GM10248 (cell line): ENCODE data around the gene HEXIM1.

Experiments used
- CTCF ChIA-PET: fragments of 300-600 bp; sonication (Branson Sonifier 250); formaldehyde crosslinking; extraction: SDS; loops from one replicate; lab custom pipeline; 2021; ENCODE audit warnings: antibody characterized with exemption; lab: Yijun Ruan, JAX
- POLR2A ChIA-PET: fragments of 350-650 bp; sonication (Branson Sonifier 250); formaldehyde crosslinking; extraction: SDS; loops from one replicate; lab custom pipeline; 2020; ENCODE audit warnings: antibody characterized with exemption; lab: Yijun Ruan, JAX
- DNase-seq: peaks from one replicate; pipeline ENCODE4 v3.0.0; 2012; ENCODE audit errors: extremely low spot score
- CTCF ChIP-seq: IDR thresholded peaks from 2 replicates; pipeline ENCODE4 v1.5.1; 2012; ENCODE audit warnings: mild to moderate bottlenecking, low read depth; ENCODE audit errors: extremely low read depth, missing control alignments, control extremely low read depth

Gene HEXIM1

DNA sequence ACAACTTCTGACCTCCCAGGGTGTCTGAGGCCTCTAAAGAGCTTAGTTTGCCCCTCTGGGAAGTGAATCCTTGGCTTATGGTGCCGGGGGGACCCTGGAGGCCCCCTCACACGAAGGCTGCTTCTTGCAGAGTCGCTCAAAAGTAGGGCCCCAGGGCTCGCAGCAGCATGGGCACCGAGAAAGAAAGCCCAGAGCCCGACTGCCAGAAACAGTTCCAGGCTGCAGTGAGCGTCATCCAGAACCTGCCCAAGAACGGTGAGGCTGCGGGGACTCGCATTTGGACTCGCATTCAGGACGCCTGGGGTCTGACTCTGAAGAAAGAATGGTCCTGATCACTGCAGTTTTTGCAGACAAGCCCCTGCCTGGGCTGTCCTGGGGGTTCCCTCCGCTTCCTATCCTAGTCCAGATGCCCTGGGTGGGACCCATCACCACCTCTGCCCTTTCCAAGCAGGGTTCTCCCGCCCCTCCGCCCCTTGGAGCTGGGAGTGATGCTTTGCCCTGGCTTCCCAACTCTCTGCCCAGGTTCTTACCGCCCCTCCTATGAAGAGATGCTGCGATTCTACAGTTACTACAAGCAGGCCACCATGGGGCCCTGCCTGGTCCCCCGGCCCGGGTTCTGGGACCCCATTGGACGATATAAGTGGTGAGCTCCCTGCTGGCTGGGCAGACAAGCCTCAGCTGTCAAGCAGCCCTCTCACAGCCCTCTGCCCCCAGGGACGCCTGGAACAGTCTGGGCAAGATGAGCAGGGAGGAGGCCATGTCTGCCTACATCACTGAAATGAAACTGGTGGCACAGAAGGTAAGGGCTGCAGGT lies 12.1 kb upstream of the HEXIM1 start:
- CTCF ChIA-PET: interaction anchor here (0.6 to 13.5 kb wide), 114 partner anchors 8 to 716 kb away, joined by 3 to 316 read pairs (median 5); partner anchors contain the start of genes EFTUD2, GFAP, HEXIM1 and HEXIM2
- POLR2A ChIA-PET: interaction anchor here (0.7 to 1.9 kb wide), 5 partner anchors 8 to 26 kb away, joined by 3 to 48 read pairs (median 4); partner anchors contain the start of genes HEXIM1 and HEXIM2
- DNase-seq: no peak
- TF ChIP-seq CTCF: no peak

DNA sequence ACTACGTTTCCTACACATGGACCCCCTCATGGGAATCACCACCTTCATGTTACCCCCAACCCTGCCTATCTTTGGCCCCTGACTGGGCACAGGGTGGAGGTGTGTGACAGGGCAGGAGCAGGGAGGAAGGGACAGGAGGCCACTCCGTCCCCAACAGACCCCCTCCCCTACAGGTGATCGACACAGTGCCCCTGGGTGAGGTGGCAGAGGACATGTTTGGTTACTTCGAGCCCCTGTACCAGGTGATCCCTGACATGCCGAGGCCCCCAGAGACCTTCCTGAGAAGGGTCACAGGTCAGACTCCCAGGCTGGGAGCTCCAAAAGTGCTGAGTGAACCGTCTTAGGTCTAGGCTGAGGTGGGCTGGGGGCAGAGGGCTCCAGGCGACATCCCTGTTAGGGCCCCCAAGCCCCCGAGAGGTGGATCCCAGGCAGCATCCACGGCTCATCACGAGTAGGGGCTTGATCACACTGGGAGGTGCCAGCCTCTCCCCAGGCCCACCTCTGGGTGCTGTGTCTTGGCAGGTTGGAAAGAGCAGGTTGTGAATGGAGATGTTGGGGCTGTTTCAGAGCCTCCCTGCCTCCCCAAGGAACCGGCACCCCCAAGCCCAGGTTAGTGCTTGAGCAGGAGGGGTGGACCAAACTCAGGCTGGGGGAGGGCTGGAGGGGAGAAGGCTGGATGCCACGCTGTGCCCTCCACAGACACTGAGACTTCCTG lies 11.3 kb upstream of the HEXIM1 start:
- POLR2A ChIA-PET: interaction anchor here (1.3 kb wide), 1 partner anchor 12 kb away, joined by 13 read pairs; the partner anchor contains the start of gene HEXIM1
- DNase-seq: no peak
- no peak for TF ChIP-seq CTCF
- CTCF ChIA-PET: interaction anchor here (0.8 to 13.5 kb wide), 8 partner anchors 10 to 99 kb away, joined by 3 to 316 read pairs (median 21); partner anchors contain the start of gene HEXIM1

- no peak for TF ChIP-seq CTCF
- no peak for DNase-seq
- CTCF ChIA-PET: interaction anchor here (6.9 to 13.5 kb wide), 2 partner anchors 13 to 58 kb away, joined by 190 to 316 read pairs; partner anchors contain the start of gene HEXIM1
- POLR2A ChIA-PET: interaction anchor here (1.3 kb wide), 1 partner anchor 11 kb away, joined by 13 read pairs; the partner anchor contains the start of gene HEXIM1
Observed at GRCh38 chr17:45137561-45138305, 10.5 kb upstream of the HEXIM1 start.

DNA sequence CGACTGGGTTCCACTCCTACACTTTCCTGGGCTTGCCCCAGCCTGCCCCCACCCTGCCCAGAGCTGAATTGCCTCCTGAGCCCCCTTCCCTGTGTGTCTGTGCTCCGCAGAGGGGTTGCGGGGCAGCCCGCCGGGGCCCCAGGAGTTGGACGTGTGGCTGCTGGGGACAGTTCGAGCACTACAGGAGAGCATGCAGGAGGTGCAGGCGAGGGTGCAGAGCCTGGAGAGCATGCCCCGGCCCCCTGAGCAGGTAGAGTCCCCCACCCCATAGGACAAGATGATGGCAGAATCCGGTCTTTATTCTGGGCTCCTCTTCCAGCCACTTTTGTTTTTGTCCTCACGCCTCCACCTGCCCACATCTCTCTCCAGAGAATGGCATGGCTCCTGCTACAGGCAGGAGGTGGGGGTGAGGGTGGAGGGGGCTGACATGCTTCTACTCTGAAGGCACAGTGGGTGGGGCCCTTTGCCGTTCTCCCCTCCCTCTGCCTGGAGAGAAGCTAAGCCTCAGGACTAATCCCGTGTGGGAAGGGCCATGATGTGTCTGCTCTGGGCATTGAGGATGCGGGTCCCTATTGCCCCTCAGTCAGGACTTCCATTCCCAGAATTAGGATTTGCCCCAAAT lies 9.3 kb upstream of the HEXIM1 start:
- no peak for DNase-seq
- CTCF ChIA-PET: interaction anchor here (0.9 to 13.5 kb wide), 3 partner anchors 10 to 360 kb away, joined by 3 to 316 read pairs (median 6); partner anchors contain the start of gene HEXIM1
- POLR2A ChIA-PET: interaction anchor here (1.6 kb wide), 1 partner anchor 10 kb away, joined by 27 read pairs; the partner anchor contains the start of gene HEXIM1
- no peak for TF ChIP-seq CTCF

GRCh38 chr17:45139533-45139920 lies 8.7 kb upstream of the HEXIM1 start:
- ChIA-PET CTCF (interaction anchor here (0.9 to 13.5 kb wide), 3 partner anchors 10 to 360 kb away, joined by 3 to 316 read pairs (median 6); partner anchors contain the start of gene HEXIM1), POLR2A (interaction anchor here (1.6 kb wide), 1 partner anchor 10 kb away, joined by 27 read pairs; the partner anchor contains the start of gene HEXIM1)
- TF ChIP-seq CTCF: no peak
- no peak for DNase-seq
